Loucy (cell line): ENCODE results near the gene RAPGEF2.

Experiments
- H2AFZ ChIP-seq: fragments of 200-600 bp; sonication (generic); 2 replicates; pipeline ENCODE4 v1.6.0; 2016; ENCODE audit warnings: antibody characterized with exemption, mild to moderate bottlenecking, low read length, moderate library complexity
- H3F3A ChIP-seq: fragments of 200-600 bp; 2 replicates; pipeline ENCODE4 v1.6.0; 2016; ENCODE audit warnings: antibody characterized with exemption, low read depth, mild to moderate bottlenecking
- H3K27me3 ChIP-seq: fragments of 200-600 bp; sonication (generic); 2 replicates; pipeline ENCODE4 v1.6.1; 2014; ENCODE audit warnings: low read length, mild to moderate bottlenecking; ENCODE audit not compliant: insufficient read depth, poor library complexity, severe bottlenecking
- H3K36me3 ChIP-seq: fragments of 200-600 bp; sonication (generic); 2 replicates; pipeline ENCODE4 v1.6.1; 2016; ENCODE audit warnings: low read length; ENCODE audit not compliant: insufficient read depth
- H3K4me1 ChIP-seq: fragments of 200-600 bp; sonication (generic); 2 replicates; pipeline ENCODE4 v1.5.1; 2014; ENCODE audit warnings: low read length, mild to moderate bottlenecking; ENCODE audit not compliant: insufficient read depth, poor library complexity, severe bottlenecking
- H3K4me2 ChIP-seq: fragments of 200-600 bp; sonication (generic); 2 replicates; pipeline ENCODE4 v1.6.0; 2014; ENCODE audit warnings: antibody characterized with exemption, low read length, low read depth, mild to moderate bottlenecking; ENCODE audit not compliant: poor library complexity, severe bottlenecking
- H3K4me3 ChIP-seq: fragments of 200-600 bp; sonication (generic); 2 replicates; pipeline ENCODE4 v1.5.1; 2014; ENCODE audit warnings: low read length, mild to moderate bottlenecking, mixed read lengths; ENCODE audit not compliant: poor library complexity, severe bottlenecking
- H3K79me2 ChIP-seq: fragments of 200-600 bp; sonication (generic); 2 replicates; pipeline ENCODE4 v1.6.1; 2014; ENCODE audit warnings: low read length; ENCODE audit not compliant: insufficient read depth
- H3K9ac ChIP-seq: fragments of 200-600 bp; sonication (generic); 2 replicates; pipeline ENCODE4 v1.6.0; 2014; ENCODE audit warnings: mild to moderate bottlenecking, low read depth, low read length, moderate library complexity; ENCODE audit not compliant: poor library complexity, severe bottlenecking
- H3K9me2 ChIP-seq: fragments of 200-600 bp; sonication (generic); replicated peaks from 2 replicates; pipeline ENCODE4 v1.6.1; 2016; ENCODE audit warnings: low read depth, low read length, mixed read lengths
- H3K9me3 ChIP-seq: fragments of 200-600 bp; sonication (generic); 2 replicates; pipeline ENCODE4 v1.6.1; 2014; ENCODE audit warnings: mild to moderate bottlenecking, antibody characterized with exemption, low read length, low read depth; ENCODE audit not compliant: insufficient read depth
- H4K20me1 ChIP-seq: fragments of 200-600 bp; sonication (generic); 2 replicates; pipeline ENCODE4 v1.6.0; 2014; ENCODE audit warnings: antibody characterized with exemption, low read length, mild to moderate bottlenecking; ENCODE audit not compliant: insufficient read depth, poor library complexity, severe bottlenecking
- CTCF ChIP-seq: fragments of 200-600 bp; sonication (generic); conservative IDR thresholded peaks from 2 replicates; pipeline ENCODE4 v1.5.1; 2014; ENCODE audit warnings: mild to moderate bottlenecking, antibody characterized with exemption, low read length
- EZH2phosphoT487 ChIP-seq: fragments of 200-600 bp; IDR thresholded peaks from 2 replicates; pipeline ENCODE4 v1.6.1; 2018; ENCODE audit warnings: antibody characterized with exemption, mild to moderate bottlenecking, moderate library complexity, borderline replicate concordance

The RAPGEF2 gene

GRCh38 chr4:159355466-159355865 is 252.6 kb downstream of the RAPGEF2 start:
- TF ChIP-seq CTCF (no peak), EZH2phosphoT487 (no peak)
- H3K79me2 ChIP-seq, result no peaks in the 10 kb centered on the region
- peaks cover 83% of the 10 kb centered on the region; the same call in 1 of the 2 replicates for H3K36me3 ChIP-seq
- no peaks in the 10 kb centered on the region for H3K9me2 ChIP-seq
- H3K9me3 ChIP-seq, result no peaks in the 10 kb centered on the region
- no peak overlapping the region for H3K4me2 ChIP-seq
- H3K9ac ChIP-seq, result no peak overlapping the region
- no peaks in the 10 kb centered on the region for H4K20me1 ChIP-seq
- H3F3A ChIP-seq, result no peaks in the 10 kb centered on the region
- no peaks in the 10 kb centered on the region for H3K4me1 ChIP-seq
- no peak overlapping the region for H2AFZ ChIP-seq
- H3K27me3 ChIP-seq, result no peaks in the 10 kb centered on the region
- no peak overlapping the region for H3K4me3 ChIP-seq

- Histone ChIP-seq H3F3A (no peaks in the 10 kb centered on the region), H3K27me3 (no peaks in the 10 kb centered on the region), H3K9ac (no peak overlapping the region), H2AFZ (no peak overlapping the region), H3K36me3 (peaks cover 68% of the 10 kb centered on the region; the same call in 1 of the 2 replicates), H3K4me1 (no peaks in the 10 kb centered on the region), H3K4me2 (no peak overlapping the region), H3K9me3 (no peaks in the 10 kb centered on the region), H4K20me1 (no peaks in the 10 kb centered on the region), H3K9me2 (no peaks in the 10 kb centered on the region), H3K4me3 (no peak overlapping the region), H3K79me2 (no peaks in the 10 kb centered on the region)
- TF ChIP-seq EZH2phosphoT487 (no peak), CTCF (no peak)
These were observed 254.5 kb downstream of the RAPGEF2 start for GRCh38 chr4:159357350-159357749.

GRCh38 chr4:159358226-159358625 is 255.3 kb downstream of the RAPGEF2 start:
- no peaks in the 10 kb centered on the region for H4K20me1 ChIP-seq
- H3F3A ChIP-seq, result no peaks in the 10 kb centered on the region
- H3K27me3 ChIP-seq, result no peaks in the 10 kb centered on the region
- no peak overlapping the region for H3K9ac ChIP-seq
- H3K79me2 ChIP-seq, result no peaks in the 10 kb centered on the region
- H3K4me2 ChIP-seq, result no peak overlapping the region
- H2AFZ ChIP-seq, result no peak overlapping the region
- TF ChIP-seq EZH2phosphoT487 (no peak), CTCF (no peak)
- H3K36me3 ChIP-seq, result peaks cover 59% of the 10 kb centered on the region; the same call in 1 of the 2 replicates
- H3K9me2 ChIP-seq, result no peaks in the 10 kb centered on the region
- H3K4me3 ChIP-seq, result no peak overlapping the region
- no peaks in the 10 kb centered on the region for H3K4me1 ChIP-seq
- H3K9me3 ChIP-seq, result no peaks in the 10 kb centered on the region
